Progenitor cell of endocrine pancreas (in vitro differentiated cells): ENCODE results near the gene JSRP1. TPM values are rescaled to one million over a fixed set of nuclear protein-coding genes. Genes with fewer than 3 reads are reported as not detected.

Source experiments
- DNase-seq: peaks from one replicate; pipeline ENCODE4 v3.0.0; 2021; ENCODE audit warnings: low spot score; ENCODE audit not compliant: unreplicated experiment
- H3K27ac Mint-ChIP-seq: 2 replicates; pipeline ENCODE4 v1.8.0; 2021; ENCODE audit warnings: mild to moderate bottlenecking, moderate library complexity, mixed read lengths
- H3K27me3 Mint-ChIP-seq: 2 replicates; pipeline ENCODE4 v1.8.0; 2021; ENCODE audit warnings: mixed read lengths
- H3K36me3 Mint-ChIP-seq: 2 replicates; pipeline ENCODE4 v1.8.0; 2022; ENCODE audit warnings: mixed read lengths; ENCODE audit not compliant: insufficient read depth
- H3K4me1 Mint-ChIP-seq: 2 replicates; pipeline ENCODE4 v1.8.0; 2021; ENCODE audit warnings: low read depth, mixed read lengths
- H3K4me3 Mint-ChIP-seq: 2 replicates; pipeline ENCODE4 v1.8.0; 2021; ENCODE audit warnings: low read depth, mild to moderate bottlenecking, moderate library complexity, mixed read lengths
- H3K9me3 Mint-ChIP-seq: 2 replicates; pipeline ENCODE4 v1.8.0; 2021; ENCODE audit warnings: low read depth, mixed read lengths
- CTCF ChIP-seq: fragments of 200-600 bp; sonication (generic); IDR thresholded peaks from one replicate; pipeline ENCODE4 v1.5.0; 2021; ENCODE audit warnings: antibody characterized with exemption, mild to moderate bottlenecking; ENCODE audit not compliant: unreplicated experiment
- total RNA-seq: library from RNA; stranded (reverse); gene quantifications from 2 replicates; pipeline ENCODE4 v1.2.1, GENCODE V29; 2021

JSRP1 gene
- total RNA-seq, 1 donor from 2014 or later, result 1.6 TPM

- no peak overlapping the region for H3K27ac Mint-ChIP-seq
- H3K27me3 Mint-ChIP-seq, result no peaks in the 10 kb centered on the region
- TF ChIP-seq CTCF, result no peak
- no peak for DNase-seq
- H3K36me3 Mint-ChIP-seq, result peaks cover 8% of the 10 kb centered on the region
- H3K4me1 Mint-ChIP-seq, result peaks cover under 1% of the 10 kb centered on the region
- H3K4me3 Mint-ChIP-seq, result no peak overlapping the region
- H3K9me3 Mint-ChIP-seq, result no peaks in the 10 kb centered on the region
These were observed 26.8 kb downstream of the JSRP1 start for GRCh38 chr19:2229103-2230032.

- no peak for DNase-seq
- Mint-ChIP-seq H3K27me3 (no peaks in the 10 kb centered on the region), H3K4me1 (no peaks in the 10 kb centered on the region), H3K36me3 (peaks cover 9% of the 10 kb centered on the region), H3K4me3 (no peak overlapping the region), H3K9me3 (no peaks in the 10 kb centered on the region), H3K27ac (no peak overlapping the region)
- no peak for TF ChIP-seq CTCF
These were observed 27.8 kb downstream of the JSRP1 start for GRCh38 chr19:2228157-2229030.

GRCh38 chr19:2227415-2228156 is 28.6 kb downstream of the JSRP1 start:
- H3K9me3 Mint-ChIP-seq, result no peaks in the 10 kb centered on the region
- H3K27me3 Mint-ChIP-seq, result no peaks in the 10 kb centered on the region
- H3K27ac Mint-ChIP-seq, result no peak overlapping the region
- peaks cover 6% of the 10 kb centered on the region for H3K36me3 Mint-ChIP-seq
- no peak for DNase-seq
- TF ChIP-seq CTCF, result no peak
- no peaks in the 10 kb centered on the region for H3K4me1 Mint-ChIP-seq
- no peak overlapping the region for H3K4me3 Mint-ChIP-seq

- Mint-ChIP-seq H3K4me3 (no peak overlapping the region), H3K27ac (no peak overlapping the region), H3K27me3 (no peaks in the 10 kb centered on the region), H3K9me3 (no peaks in the 10 kb centered on the region), H3K4me1 (no peaks in the 10 kb centered on the region), H3K36me3 (peaks cover 6% of the 10 kb centered on the region)
- DNase-seq, result no peak
- no peak for TF ChIP-seq CTCF
These were observed 29.3 kb downstream of the JSRP1 start for GRCh38 chr19:2226840-2227360.
